HG03442 (cell line): ENCODE results near the gene CNNM4.

Experiments used
- ATAC-seq: cut with Tn5 transposase; IDR thresholded peaks from one replicate; pipeline ENCODE4 v1.9.1; 2021; ENCODE audit warnings: mild to moderate bottlenecking, moderate library complexity; ENCODE audit not compliant: unreplicated experiment

Gene CNNM4

GRCh38 chr2:96809216-96809882 lies 48.6 kb downstream of the CNNM4 start:
- ATAC-seq, result no peak

- ATAC-seq, result no peak
Measured at GRCh38 chr2:96809951-96810782, 49.5 kb downstream of the CNNM4 start.

GRCh38 chr2:96810783-96811192 lies 50.1 kb downstream of the CNNM4 start:
- no peak for ATAC-seq

GRCh38 chr2:96811917-96812316 lies 51.2 kb downstream of the CNNM4 start:
- no peak for ATAC-seq

GRCh38 chr2:96813656-96814055 lies 53.0 kb downstream of the CNNM4 start:
- no peak for ATAC-seq

- peak; percentile 2 for ATAC-seq
Measured at GRCh38 chr2:96815326-96816126, 54.8 kb downstream of the CNNM4 start.

- ATAC-seq, result peak; percentile 80
Measured at GRCh38 chr2:96816127-96816835, 55.6 kb downstream of the CNNM4 start, which contains the start of gene CNNM3. TSS of gene CNNM3 (plus strand) at chr2:96816268. CDS start at chr2:96816278, 10 bp downstream.

- ATAC-seq, result no peak
Measured at GRCh38 chr2:96816836-96817702, 56.4 kb downstream of the CNNM4 start.

GRCh38 chr2:96817882-96818281 lies 57.2 kb downstream of the CNNM4 start:
- ATAC-seq, result no peak

- ATAC-seq, result no peak
Measured at GRCh38 chr2:96819128-96819875, 58.6 kb downstream of the CNNM4 start.

- ATAC-seq, result no peak
Measured at GRCh38 chr2:96819876-96820511, 59.3 kb downstream of the CNNM4 start.

GRCh38 chr2:96821113-96821675 lies 60.5 kb downstream of the CNNM4 start:
- ATAC-seq, result no peak

- no peak for ATAC-seq
Measured at GRCh38 chr2:96822786-96823185, 62.1 kb downstream of the CNNM4 start.

GRCh38 chr2:96823198-96823597 lies 62.5 kb downstream of the CNNM4 start:
- ATAC-seq, result no peak

GRCh38 chr2:96824079-96824870 lies 63.6 kb downstream of the CNNM4 start:
- no peak for ATAC-seq

GRCh38 chr2:96825057-96825456 lies 64.4 kb downstream of the CNNM4 start:
- ATAC-seq, result no peak

GRCh38 chr2:96826546-96827278 lies 66.0 kb downstream of the CNNM4 start:
- ATAC-seq, result no peak
